GM12878 (cell line): ENCODE data around the gene LCN1. TPM values are rescaled to one million over a fixed set of nuclear protein-coding genes. Genes with fewer than 3 reads are reported as not detected.
"Not testable (repeated sequence)": the region's sequence is repeated elsewhere in the genome, so short reads cannot be mapped to it uniquely, and the experiment has no call there.

Experiments
- ATAC-seq: fragments of 200-7000 bp; cut with Tn5 transposase; 3 replicates; pipeline ENCODE4 v1.9.1; 2020; ENCODE audit warnings: mild to moderate bottlenecking, moderate library complexity
- BruUV-seq: library from RNA; stranded (reverse); fragments of 400-500 nt; replicated peaks from 2 replicates; lab custom pipeline; 2021; lab: Mats Ljungman, UMichigan
- CTCF ChIA-PET: fragments of 300-600 bp; sonication (Branson Sonifier 250); formaldehyde crosslinking; extraction: SDS; loops from one replicate; lab custom pipeline; 2021; ENCODE audit warnings: inconsistent platforms; lab: Yijun Ruan, JAX
- POLR2A ChIA-PET: fragments of 350-600 bp; formaldehyde crosslinking; extraction: SDS; loops from one replicate; lab custom pipeline; 2021; ENCODE audit warnings: inconsistent platforms; lab: Charles Lee
- RAD21 ChIA-PET: fragments of 300-600 bp; sonication (Branson Sonifier 250); formaldehyde crosslinking; loops from one replicate; lab custom pipeline; 2023; ENCODE audit warnings: antibody characterized with exemption; ENCODE audit not compliant: unreplicated experiment; lab: Charles Lee
- SMC1A ChIA-PET: fragments of 300-600 bp; sonication (Branson Sonifier 250); formaldehyde crosslinking; loops from one replicate; lab custom pipeline; 2023; ENCODE audit not compliant: unreplicated experiment, uncharacterized antibody; lab: Charles Lee
- DNase-seq: peaks from one replicate; pipeline ENCODE4 v3.0.0-alpha.2; 2011; ENCODE audit warnings: low read depth, low spot score
- FAIRE-seq: peaks from 3 replicates; lab custom pipeline; 2011; peaks lifted over from hg19 to GRCh38; lab: Jason Lieb, UNC
- H2AFZ ChIP-seq: 2 replicates; pipeline ENCODE4 v1.6.0; 2011; ENCODE audit warnings: low read depth, low read length, control low read depth; ENCODE audit not compliant: control insufficient read depth
- H3K27ac ChIP-seq: 2 replicates; pipeline ENCODE4 v1.5.1; 2011; ENCODE audit warnings: control low read depth; ENCODE audit not compliant: control insufficient read depth, insufficient read depth
- H3K27me3 ChIP-seq, 2 experiments: replicated peaks in 1 of 2; 2 replicates each; pipeline versions ENCODE4 v1.6.0 to v1.6.1; 2011; ENCODE audit warnings: low read length in 1 of 2; ENCODE audit not compliant: control insufficient read depth in 2 of 2, insufficient read depth in 2 of 2
- H3K36me3 ChIP-seq, 2 experiments: 2 replicates each; pipeline ENCODE4 v1.5.1; 2011; ENCODE audit warnings: low read length in 1 of 2; ENCODE audit not compliant: control insufficient read depth in 2 of 2, insufficient read depth in 2 of 2
- H3K4me1 ChIP-seq: 2 replicates; pipeline ENCODE4 v1.6.1; 2011; ENCODE audit warnings: mild to moderate bottlenecking, low read length, moderate library complexity, mixed read lengths; ENCODE audit not compliant: control insufficient read depth, insufficient read depth
- H3K4me2 ChIP-seq: 2 replicates; pipeline ENCODE4 v1.6.0; 2011; ENCODE audit warnings: control low read depth; ENCODE audit not compliant: control insufficient read depth, insufficient read depth
- H3K4me3 ChIP-seq: fragments of 200-600 bp; sonication (generic); 2 replicates; pipeline ENCODE4 v1.5.1; 2016
- H3K79me2 ChIP-seq: 2 replicates; pipeline ENCODE4 v1.6.0; 2011; ENCODE audit warnings: low read length; ENCODE audit not compliant: control insufficient read depth, insufficient read depth
- H3K9ac ChIP-seq: 2 replicates; pipeline ENCODE4 v1.8.0; 2011; ENCODE audit warnings: low read length, control low read depth, mixed read lengths; ENCODE audit not compliant: control insufficient read depth, insufficient read depth
- H3K9me3 ChIP-seq: replicated peaks from 3 replicates; pipeline ENCODE4 v1.5.1; 2011; ENCODE audit warnings: mild to moderate bottlenecking, low read length; ENCODE audit not compliant: control insufficient read depth, insufficient read depth
- H4K20me1 ChIP-seq: 2 replicates; pipeline ENCODE4 v1.6.0; 2011; ENCODE audit not compliant: control insufficient read depth, insufficient read depth
- FOXK2 ChIP-seq: fragments of 450-650 bp; IDR thresholded peaks from 2 replicates; pipeline ENCODE4 v1.6.1; 2017; ENCODE audit warnings: mild to moderate bottlenecking, moderate library complexity
- MYB ChIP-seq: fragments of 150-350 bp; IDR thresholded peaks from 2 replicates; pipeline ENCODE4 v1.6.1; 2014; ENCODE audit warnings: mild to moderate bottlenecking, low read depth, low read length, borderline replicate concordance
- NRF1 ChIP-seq: conservative IDR thresholded peaks from 2 replicates; pipeline ENCODE4 v1.6.1; 2011; ENCODE audit warnings: mild to moderate bottlenecking, low read depth, low read length, improper control_type of control experiment
- SPI1 ChIP-seq: IDR thresholded peaks from 2 replicates; pipeline ENCODE4 v1.6.1; 2011; ENCODE audit warnings: low read depth, mild to moderate bottlenecking, low read length, moderate library complexity, borderline replicate concordance; ENCODE audit not compliant: insufficient read depth
- WGBS: methylation state at CpG from one replicate; pipeline ENCODE4 v1.1.6; 2016; ENCODE audit warnings: low lambda C conversion rate; ENCODE audit not compliant: insufficient replicate concordance, insufficient coverage; ENCODE audit errors: missing lambda C conversion rate; 5-methylcytosine and 5-hydroxymethylcytosine counted together
- in situ Hi-C: fragments of 300-500 bp; cut with MboI; formaldehyde crosslinking; loops from 9 replicates; pipeline ENCODE4 v1.14.3; 2018; ENCODE audit warnings: mixed read lengths
- intact Hi-C: fragments of 100-400 bp; cut with micrococcal nuclease; formaldehyde crosslinking; loops from one replicate; pipeline ENCODE4 v1.14.2; 2022; ENCODE audit not compliant: unreplicated experiment
- polyA plus RNA-seq, 11 experiments: library from polyadenylated mRNA; depleted of rRNA in 4 of 11; unstranded in 6 of 11; stranded (reverse) in 5 of 11; fragments of >200 nt; fragmentation: Nextera tagmentation in 4 of 11; fragmentation: Illumina TruSeq in 1 of 11; extraction: Ambion mirVana in 4 of 11; extraction: Trizol in 1 of 11; gene quantifications; 1 replicate in 1 of 11; 2 replicates in 10 of 11; pipeline versions ENCODE4 v1.2.1 to v1.2.3, GENCODE V29; 2011 to 2016; ENCODE audit warnings: inconsistent platforms in 2 of 11, missing spikeins in 2 of 11, low read depth in 1 of 11
- total RNA-seq, 4 experiments: library from RNA; depleted of rRNA in 3 of 4; stranded (reverse); fragments of >200 nt in 3 of 4; fragmentation: Illumina TruSeq in 1 of 4; extraction: Trizol in 1 of 4; gene quantifications; 2 replicates each; pipeline versions ENCODE4 v1.2.1 to v1.2.3, GENCODE V29; 2013 to 2021
- TF ChIP-seq, protein P1 (sequence below): fragments of 450-650 bp; conservative IDR thresholded peaks from 2 replicates; pipeline ENCODE4 v1.6.1; 2017; ENCODE audit warnings: mild to moderate bottlenecking, moderate library complexity
- TF ChIP-seq, protein P2 (sequence below): IDR thresholded peaks from 2 replicates; pipeline ENCODE4 v1.6.1; 2012; ENCODE audit warnings: low read length, inconsistent platforms
- TF ChIP-seq, protein P3 (sequence below): fragments of 450-650 bp; IDR thresholded peaks from 2 replicates; pipeline ENCODE4 v1.6.1; 2017; ENCODE audit warnings: mild to moderate bottlenecking, low read depth, inconsistent platforms; ENCODE audit not compliant: poor library complexity, severe bottlenecking
- TF ChIP-seq, protein P4 (sequence below): fragments of 450-650 bp; IDR thresholded peaks from 2 replicates; pipeline ENCODE4 v1.6.1; 2018; ENCODE audit warnings: borderline replicate concordance, mild to moderate bottlenecking; ENCODE audit not compliant: partially characterized antibody

The LCN1 gene
- total and polyA plus RNA-seq, 10 of the 15 experiments (the other 5 are each of a cell fraction or from before 2014, with no cell fraction given): not detected

DNA sequence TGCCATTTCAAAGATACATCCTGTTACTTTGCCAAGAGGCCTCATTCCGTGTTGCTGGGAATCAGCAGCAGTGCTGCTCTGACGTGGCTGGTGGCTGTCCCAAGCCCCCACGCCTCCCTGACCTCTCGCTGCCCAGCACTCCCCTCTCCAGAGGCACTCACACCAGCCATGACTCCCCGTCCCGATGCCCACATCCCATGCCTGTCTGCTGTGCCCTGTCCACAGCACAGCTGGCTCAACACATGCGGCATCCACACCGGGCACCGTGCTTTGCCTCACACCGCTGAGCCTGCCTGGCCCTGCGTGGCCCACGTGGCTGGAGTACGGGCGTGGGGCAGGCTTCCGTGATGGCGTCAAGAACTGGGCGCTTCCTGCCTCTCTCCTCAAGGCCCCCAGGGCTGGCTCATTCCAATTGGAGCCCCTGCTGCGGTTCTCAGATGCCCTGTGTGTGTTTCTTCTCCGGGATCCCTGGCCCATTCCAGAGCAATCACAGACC, 7.8 kb upstream of the LCN1 start:
- no peak for TF ChIP-seq FOXK2
- TF ChIP-seq, protein P1, sequence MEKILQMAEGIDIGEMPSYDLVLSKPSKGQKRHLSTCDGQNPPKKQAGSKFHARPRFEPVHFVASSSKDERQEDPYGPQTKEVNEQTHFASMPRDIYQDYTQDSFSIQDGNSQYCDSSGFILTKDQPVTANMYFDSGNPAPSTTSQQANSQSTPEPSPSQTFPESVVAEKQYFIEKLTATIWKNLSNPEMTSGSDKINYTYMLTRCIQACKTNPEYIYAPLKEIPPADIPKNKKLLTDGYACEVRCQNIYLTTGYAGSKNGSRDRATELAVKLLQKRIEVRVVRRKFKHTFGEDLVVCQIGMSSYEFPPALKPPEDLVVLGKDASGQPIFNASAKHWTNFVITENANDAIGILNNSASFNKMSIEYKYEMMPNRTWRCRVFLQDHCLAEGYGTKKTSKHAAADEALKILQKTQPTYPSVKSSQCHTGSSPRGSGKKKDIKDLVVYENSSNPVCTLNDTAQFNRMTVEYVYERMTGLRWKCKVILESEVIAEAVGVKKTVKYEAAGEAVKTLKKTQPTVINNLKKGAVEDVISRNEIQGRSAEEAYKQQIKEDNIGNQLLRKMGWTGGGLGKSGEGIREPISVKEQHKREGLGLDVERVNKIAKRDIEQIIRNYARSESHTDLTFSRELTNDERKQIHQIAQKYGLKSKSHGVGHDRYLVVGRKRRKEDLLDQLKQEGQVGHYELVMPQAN: no peak
- TF ChIP-seq, protein P2, sequence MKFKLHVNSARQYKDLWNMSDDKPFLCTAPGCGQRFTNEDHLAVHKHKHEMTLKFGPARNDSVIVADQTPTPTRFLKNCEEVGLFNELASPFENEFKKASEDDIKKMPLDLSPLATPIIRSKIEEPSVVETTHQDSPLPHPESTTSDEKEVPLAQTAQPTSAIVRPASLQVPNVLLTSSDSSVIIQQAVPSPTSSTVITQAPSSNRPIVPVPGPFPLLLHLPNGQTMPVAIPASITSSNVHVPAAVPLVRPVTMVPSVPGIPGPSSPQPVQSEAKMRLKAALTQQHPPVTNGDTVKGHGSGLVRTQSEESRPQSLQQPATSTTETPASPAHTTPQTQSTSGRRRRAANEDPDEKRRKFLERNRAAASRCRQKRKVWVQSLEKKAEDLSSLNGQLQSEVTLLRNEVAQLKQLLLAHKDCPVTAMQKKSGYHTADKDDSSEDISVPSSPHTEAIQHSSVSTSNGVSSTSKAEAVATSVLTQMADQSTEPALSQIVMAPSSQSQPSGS: no peak
- TF ChIP-seq, protein P3, sequence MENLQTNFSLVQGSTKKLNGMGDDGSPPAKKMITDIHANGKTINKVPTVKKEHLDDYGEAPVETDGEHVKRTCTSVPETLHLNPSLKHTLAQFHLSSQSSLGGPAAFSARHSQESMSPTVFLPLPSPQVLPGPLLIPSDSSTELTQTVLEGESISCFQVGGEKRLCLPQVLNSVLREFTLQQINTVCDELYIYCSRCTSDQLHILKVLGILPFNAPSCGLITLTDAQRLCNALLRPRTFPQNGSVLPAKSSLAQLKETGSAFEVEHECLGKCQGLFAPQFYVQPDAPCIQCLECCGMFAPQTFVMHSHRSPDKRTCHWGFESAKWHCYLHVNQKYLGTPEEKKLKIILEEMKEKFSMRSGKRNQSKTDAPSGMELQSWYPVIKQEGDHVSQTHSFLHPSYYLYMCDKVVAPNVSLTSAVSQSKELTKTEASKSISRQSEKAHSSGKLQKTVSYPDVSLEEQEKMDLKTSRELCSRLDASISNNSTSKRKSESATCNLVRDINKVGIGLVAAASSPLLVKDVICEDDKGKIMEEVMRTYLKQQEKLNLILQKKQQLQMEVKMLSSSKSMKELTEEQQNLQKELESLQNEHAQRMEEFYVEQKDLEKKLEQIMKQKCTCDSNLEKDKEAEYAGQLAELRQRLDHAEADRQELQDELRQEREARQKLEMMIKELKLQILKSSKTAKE: no peak
- TF ChIP-seq, protein P4, sequence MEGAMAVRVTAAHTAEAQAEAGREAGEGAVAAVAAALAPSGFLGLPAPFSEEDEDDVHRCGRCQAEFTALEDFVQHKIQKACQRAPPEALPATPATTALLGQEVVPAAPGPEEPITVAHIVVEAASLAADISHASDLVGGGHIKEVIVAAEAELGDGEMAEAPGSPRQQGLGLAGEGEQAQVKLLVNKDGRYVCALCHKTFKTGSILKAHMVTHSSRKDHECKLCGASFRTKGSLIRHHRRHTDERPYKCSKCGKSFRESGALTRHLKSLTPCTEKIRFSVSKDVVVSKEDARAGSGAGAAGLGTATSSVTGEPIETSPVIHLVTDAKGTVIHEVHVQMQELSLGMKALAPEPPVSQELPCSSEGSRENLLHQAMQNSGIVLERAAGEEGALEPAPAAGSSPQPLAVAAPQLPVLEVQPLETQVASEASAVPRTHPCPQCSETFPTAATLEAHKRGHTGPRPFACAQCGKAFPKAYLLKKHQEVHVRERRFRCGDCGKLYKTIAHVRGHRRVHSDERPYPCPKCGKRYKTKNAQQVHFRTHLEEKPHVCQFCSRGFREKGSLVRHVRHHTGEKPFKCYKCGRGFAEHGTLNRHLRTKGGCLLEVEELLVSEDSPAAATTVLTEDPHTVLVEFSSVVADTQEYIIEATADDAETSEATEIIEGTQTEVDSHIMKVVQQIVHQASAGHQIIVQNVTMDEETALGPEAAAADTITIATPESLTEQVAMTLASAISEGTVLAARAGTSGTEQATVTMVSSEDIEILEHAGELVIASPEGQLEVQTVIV: no peak
- no peak for TF ChIP-seq MYB
- no peak for TF ChIP-seq NRF1
- TF ChIP-seq SPI1: no peak
- TF ChIP-seq, all 136 proteins: peak for 0
- DNase-seq (no peak), ATAC-seq (no peak), FAIRE-seq (no peak)
- SMC1A ChIA-PET: no interaction called here
- no TSS peak for BruUV-seq
- CTCF ChIA-PET: no interaction called here
- Histone ChIP-seq H3K4me3 (no peak overlapping the region), H3K4me1 (no peaks in the 10 kb centered on the region), H2AFZ (no peak overlapping the region), H3K9ac (no peak overlapping the region), H3K79me2 (no peaks in the 10 kb centered on the region), H3K27me3 (no peaks in the 10 kb centered on the region; a peak in 1 of 4 replicates), H4K20me1 (no peaks in the 10 kb centered on the region), H3K4me2 (no peak overlapping the region), H3K36me3 (no peaks in the 10 kb centered on the region), H3K27ac (no peak overlapping the region), H3K9me3 (no peaks in the 10 kb centered on the region; the same call in 2 of the 3 replicates)
- intact Hi-C loops: no loop called here
- 52% methylated on average over 19 of the region's 19 CpGs for WGBS
- in situ Hi-C loops: no loop called here
- POLR2A ChIA-PET: no interaction called here
- RAD21 ChIA-PET: no interaction called here

DNA sequence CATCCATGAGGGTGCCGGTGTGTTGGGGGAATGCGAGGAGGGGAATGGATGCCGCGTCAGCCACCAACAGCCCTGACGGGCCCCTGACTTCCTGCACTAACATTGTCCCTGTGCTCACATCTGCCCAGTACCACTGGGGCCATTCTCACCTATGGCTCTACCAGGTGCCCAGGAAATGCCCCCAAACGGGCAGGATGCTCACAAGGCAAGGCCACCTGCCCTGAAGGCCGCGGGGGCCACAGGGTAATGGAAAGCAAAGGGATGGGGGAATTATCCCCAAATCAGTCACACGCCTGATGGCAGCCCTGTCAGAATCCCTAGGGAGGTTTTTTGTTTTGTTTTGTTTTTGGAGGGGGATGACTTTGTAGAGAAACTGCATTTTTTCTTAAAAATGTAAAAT, 7.3 kb upstream of the LCN1 start:
- CTCF ChIA-PET, H3K36me3 ChIP-seq, H3K27me3 ChIP-seq, FAIRE-seq, H3K4me3 ChIP-seq, H3K27ac ChIP-seq, in situ Hi-C loops, H3K9me3 ChIP-seq, H3K4me2 ChIP-seq, ATAC-seq, DNase-seq, RAD21 ChIA-PET, H3K4me1 ChIP-seq, BruUV-seq, H3K79me2 ChIP-seq, H3K9ac ChIP-seq, H2AFZ ChIP-seq, POLR2A ChIA-PET, SMC1A ChIA-PET, intact Hi-C loops, H4K20me1 ChIP-seq: not testable (repeated sequence)
- 52% methylated on average over 9 of the region's 9 CpGs for WGBS
